HL-60 (cell line): ENCODE measurements around the gene HAO1.

Experiments
- GABPA ChIP-seq: IDR thresholded peaks from 2 replicates; pipeline ENCODE4 v1.6.1; 2012; ENCODE audit warnings: low read depth
- POLR2AphosphoS5 ChIP-seq: IDR thresholded peaks from 2 replicates; pipeline ENCODE4 v1.6.1; 2012; ENCODE audit warnings: low read depth
- SPI1 ChIP-seq: IDR thresholded peaks from 2 replicates; pipeline ENCODE4 v1.6.1; 2012; ENCODE audit warnings: low read depth, mild to moderate bottlenecking, borderline replicate concordance
- TF ChIP-seq, protein P1 (sequence below): IDR thresholded peaks from one replicate; pipeline ENCODE4 v1.5.1; 2011; ENCODE audit warnings: low read length, control low read depth, inconsistent platforms; ENCODE audit not compliant: insufficient read depth
- TF ChIP-seq, protein P2 (sequence below): IDR thresholded peaks from 2 replicates; pipeline ENCODE4 v1.6.1; 2012; ENCODE audit warnings: low read depth; ENCODE audit not compliant: insufficient replicate concordance

DNA sequence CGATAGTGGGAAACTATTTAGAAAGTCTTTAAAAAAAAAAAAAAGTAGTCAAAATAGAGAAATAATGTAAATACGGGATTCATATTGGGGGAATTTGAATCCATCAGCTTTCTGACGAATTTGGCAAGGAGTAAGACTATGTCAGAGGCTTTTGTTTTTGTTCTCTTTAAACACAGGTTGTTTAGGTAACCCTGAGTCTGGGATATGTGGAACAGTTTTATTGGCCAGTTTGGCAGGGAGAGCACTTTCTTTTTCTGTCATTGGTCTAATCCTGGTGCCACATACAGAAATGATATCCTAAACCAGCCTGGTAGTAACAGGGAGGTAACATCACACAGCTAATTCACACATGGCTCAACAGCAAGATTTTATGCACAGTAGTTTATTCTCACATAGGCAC, 27.7 kb downstream of the HAO1 start:
- TF ChIP-seq, protein P1, sequence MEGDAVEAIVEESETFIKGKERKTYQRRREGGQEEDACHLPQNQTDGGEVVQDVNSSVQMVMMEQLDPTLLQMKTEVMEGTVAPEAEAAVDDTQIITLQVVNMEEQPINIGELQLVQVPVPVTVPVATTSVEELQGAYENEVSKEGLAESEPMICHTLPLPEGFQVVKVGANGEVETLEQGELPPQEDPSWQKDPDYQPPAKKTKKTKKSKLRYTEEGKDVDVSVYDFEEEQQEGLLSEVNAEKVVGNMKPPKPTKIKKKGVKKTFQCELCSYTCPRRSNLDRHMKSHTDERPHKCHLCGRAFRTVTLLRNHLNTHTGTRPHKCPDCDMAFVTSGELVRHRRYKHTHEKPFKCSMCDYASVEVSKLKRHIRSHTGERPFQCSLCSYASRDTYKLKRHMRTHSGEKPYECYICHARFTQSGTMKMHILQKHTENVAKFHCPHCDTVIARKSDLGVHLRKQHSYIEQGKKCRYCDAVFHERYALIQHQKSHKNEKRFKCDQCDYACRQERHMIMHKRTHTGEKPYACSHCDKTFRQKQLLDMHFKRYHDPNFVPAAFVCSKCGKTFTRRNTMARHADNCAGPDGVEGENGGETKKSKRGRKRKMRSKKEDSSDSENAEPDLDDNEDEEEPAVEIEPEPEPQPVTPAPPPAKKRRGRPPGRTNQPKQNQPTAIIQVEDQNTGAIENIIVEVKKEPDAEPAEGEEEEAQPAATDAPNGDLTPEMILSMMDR: no peak
- TF ChIP-seq POLR2AphosphoS5: no peak
- TF ChIP-seq GABPA: no peak
- no peak for TF ChIP-seq SPI1
- TF ChIP-seq, protein P2, sequence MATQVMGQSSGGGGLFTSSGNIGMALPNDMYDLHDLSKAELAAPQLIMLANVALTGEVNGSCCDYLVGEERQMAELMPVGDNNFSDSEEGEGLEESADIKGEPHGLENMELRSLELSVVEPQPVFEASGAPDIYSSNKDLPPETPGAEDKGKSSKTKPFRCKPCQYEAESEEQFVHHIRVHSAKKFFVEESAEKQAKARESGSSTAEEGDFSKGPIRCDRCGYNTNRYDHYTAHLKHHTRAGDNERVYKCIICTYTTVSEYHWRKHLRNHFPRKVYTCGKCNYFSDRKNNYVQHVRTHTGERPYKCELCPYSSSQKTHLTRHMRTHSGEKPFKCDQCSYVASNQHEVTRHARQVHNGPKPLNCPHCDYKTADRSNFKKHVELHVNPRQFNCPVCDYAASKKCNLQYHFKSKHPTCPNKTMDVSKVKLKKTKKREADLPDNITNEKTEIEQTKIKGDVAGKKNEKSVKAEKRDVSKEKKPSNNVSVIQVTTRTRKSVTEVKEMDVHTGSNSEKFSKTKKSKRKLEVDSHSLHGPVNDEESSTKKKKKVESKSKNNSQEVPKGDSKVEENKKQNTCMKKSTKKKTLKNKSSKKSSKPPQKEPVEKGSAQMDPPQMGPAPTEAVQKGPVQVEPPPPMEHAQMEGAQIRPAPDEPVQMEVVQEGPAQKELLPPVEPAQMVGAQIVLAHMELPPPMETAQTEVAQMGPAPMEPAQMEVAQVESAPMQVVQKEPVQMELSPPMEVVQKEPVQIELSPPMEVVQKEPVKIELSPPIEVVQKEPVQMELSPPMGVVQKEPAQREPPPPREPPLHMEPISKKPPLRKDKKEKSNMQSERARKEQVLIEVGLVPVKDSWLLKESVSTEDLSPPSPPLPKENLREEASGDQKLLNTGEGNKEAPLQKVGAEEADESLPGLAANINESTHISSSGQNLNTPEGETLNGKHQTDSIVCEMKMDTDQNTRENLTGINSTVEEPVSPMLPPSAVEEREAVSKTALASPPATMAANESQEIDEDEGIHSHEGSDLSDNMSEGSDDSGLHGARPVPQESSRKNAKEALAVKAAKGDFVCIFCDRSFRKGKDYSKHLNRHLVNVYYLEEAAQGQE: no peak
